GM21515 (cell line): ENCODE results near the gene MGLL.
"Not testable (repeated sequence)": the region's sequence is repeated elsewhere in the genome, so short reads cannot be mapped to it uniquely, and the experiment has no call there.

Source experiments
- ATAC-seq: cut with Tn5 transposase; IDR thresholded peaks from one replicate; pipeline ENCODE4 v1.9.1; 2021; ENCODE audit not compliant: unreplicated experiment

MGLL gene

DNA sequence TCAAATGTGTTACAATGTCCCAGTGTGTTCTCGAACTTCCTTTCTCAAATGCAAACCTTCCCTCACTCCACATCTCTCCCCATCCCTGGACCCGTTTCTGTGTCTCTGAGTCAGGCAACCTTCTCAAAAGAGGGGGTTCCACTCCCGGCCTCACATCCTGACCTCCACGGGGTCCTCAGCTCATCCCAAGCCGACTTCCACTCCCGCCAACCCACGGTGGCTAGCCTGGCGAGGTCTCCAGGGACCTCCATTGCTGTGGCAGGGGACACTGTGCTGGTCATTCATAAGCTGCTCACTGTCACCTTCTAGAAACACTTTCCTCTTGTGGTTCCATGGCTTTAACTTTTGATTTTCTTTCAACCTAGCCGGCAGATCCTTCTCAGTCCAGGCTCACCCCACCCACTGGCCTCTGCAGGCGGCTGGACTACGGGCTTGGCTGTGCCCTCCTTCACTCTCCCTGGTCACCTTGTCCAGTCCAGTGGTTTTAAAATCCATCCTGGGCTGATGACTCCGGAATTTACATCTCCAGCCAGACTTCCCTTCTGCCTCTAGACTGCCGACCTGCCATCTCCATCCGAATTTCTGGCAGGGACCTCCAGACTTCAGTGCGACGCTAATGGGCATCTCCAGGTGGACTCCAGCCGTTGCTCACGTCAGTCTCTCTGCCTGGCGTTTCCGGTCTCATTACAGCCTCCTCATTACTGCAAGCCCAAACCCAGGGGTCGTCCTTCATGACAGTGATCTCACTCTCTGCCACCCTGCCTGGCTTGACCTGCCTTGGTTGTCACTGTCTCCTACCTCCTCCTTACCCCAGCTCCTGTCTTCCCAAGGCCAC lies 129.6 kb downstream of the MGLL start:
- ATAC-seq, result no peak

DNA sequence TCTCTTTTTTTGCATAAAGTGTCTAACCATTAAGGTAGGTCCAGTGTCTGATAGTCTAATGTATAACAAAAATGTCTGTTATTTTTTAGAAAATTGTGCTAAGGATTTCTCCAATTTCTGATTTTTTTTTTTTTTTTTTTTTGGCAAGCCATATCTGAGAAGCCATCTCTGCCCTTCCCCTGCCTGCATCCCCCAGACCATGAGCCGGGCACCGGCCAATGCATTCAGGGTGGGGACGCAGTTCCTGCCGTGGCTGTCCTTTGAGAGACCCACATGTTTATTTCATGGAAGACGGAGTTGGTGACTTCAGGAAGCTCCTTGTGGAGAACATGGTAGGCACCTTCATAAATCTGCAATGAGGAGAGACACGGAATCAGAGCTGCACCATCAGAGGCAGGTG lies 130.3 kb downstream of the MGLL start:
- ATAC-seq, result no peak

DNA sequence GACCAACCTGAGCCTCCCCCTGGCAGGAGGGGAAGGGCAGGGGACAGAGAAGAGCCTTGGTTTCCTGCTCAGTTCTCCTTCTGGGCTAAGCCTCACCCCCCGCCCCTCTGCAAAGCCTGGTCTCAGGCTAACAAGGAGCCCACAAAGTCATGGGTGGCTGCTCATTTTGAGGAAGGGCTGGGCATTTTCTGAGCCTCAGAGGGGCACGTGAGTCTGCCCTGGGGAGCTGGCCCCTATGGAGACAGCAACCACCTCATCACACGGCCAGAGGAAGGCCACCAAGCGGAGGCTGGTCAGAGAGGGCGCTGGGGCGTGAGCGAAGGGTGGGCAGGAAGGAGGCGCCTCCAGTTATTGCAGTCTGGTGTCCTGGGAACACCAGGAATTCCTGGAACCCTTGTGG lies 130.8 kb downstream of the MGLL start:
- ATAC-seq, result no peak

DNA sequence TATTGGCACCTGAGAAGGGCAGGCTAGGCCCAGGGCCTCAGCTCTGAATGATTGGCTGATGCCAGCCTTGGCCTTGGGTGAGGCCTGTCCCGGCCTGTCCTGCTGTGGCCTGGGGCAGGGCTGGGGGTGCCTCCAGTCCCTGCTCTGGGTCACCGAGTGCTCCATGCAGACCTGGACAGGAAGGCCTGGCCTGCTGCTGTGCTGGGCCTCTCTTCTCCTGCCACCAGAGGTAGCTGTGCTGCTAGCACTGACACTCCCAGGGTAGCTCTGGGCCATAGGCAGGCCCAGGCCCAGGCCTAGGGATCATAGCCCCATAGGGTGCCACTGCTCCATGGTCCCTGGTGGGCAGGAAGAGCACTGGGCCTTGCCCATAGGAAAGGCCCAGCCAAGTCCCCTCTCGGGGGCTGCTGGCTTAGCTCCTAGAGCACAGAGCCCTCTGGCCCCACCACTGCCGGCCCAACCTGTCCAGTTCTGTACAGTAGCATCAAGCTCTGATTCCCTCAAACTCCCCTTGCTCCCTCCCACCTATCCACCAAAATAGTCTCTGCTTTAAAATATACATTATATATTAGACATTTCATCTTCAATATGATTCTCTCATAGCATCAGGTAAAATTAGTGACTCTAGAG lies 131.4 kb downstream of the MGLL start:
- ATAC-seq, result no peak

DNA sequence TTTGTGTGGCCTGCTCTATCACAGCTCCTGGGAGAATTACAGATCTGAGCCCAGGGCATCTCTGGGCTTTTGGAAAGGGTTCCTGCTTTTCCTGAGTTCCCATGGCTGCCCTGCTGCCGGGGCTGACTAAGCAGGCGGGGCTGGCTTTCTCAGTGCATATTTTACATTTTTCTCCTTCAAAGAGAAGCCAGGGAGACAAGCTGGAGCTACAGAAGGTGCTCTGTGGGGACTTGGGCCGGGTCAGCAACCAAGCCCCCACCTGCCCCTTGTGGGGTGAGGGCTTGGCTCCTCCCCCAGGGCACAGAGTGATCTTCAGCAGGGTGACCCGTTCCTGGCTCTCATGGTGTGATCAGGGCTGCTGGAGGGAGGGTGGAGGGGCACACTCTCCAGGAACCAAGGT lies 132.2 kb downstream of the MGLL start:
- ATAC-seq, result no peak

DNA sequence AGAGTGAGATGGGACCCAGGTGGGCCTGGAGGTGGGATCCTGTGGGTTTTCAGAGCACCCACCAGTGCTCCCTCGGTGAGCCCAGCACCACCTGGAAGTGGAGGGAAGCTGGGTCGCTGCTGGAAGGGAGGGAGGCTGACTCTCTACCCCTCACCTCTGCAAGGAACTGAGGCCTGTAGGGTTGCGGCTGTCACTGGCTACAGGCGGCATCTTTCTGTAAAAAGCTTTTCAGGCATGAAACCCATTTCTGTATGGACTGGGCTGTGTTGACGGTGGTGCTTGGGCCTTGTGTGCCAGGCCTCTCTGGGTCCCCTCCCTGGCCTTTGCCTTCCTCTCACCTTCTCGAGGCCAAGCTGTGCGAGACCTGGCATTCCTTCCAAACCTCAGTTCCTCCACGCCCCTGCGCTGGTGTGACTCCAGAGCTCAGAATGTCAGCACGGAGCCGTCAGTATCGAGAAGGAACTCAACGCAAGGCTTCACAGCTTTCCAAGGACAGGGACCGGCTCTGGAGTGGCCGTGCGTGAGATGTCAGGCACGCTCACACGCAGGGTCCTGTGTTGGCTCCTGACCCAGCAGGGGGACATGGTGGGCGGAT lies 133.0 kb downstream of the MGLL start:
- ATAC-seq, result no peak

DNA sequence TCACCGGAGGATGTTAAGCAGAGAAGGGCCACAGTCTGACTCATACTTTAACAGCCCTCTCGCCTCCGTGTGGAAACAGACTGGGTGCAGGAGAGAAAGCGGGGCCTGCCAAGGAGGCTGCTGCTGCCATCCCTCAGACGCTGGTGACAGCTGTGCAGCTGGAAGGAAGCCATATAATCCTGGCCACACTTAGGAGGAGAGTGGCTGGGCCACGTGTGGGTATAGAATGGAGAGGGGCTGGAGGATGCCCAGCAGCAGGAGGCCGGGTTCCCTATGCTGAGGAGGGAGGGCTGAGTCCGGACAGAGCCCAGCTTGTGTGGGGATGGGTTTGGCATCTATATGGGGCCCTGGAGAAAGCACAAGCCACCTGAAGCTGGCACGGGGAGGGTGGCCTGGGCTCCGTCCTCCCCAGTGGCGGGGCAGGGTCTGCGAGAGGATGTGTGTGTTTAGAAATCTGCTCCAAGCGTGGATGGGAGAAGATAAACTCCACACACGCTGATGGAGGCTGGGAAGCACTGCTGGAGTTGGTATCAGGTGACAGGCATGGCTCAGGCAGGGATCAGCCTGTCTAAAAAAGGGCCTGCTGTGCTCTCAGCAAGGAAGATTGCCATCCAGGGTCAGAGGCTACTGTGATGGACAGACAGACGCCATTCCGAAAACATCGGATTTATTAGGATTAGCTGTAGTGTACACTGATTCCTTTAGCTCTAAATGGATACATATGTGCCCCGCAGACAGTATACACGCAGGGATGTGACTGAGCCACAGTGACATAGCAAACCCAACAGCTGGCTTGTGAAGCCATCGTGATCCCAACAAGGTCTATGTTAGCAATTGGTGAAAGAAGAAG lies 133.7 kb downstream of the MGLL start:
- ATAC-seq, result no peak

DNA sequence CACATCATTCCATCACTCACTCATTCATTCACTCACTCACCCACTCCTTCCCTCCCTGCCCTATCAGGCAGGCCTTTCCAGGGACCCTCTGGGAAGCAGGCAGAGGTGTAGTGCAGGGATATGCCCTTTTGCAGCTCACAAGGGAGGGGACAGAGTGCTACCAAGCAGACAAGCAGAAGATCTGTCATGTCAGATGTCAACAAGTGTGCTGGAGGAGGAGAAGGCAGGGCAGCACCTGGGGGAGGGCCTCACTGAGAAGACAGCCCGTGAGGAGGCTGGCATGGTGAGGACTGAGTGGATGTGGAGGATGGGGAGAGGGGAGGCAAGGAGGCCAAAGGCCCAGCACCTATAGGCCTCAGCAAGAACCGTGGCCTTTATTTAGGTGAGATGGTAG lies 134.3 kb downstream of the MGLL start:
- no peak for ATAC-seq

DNA sequence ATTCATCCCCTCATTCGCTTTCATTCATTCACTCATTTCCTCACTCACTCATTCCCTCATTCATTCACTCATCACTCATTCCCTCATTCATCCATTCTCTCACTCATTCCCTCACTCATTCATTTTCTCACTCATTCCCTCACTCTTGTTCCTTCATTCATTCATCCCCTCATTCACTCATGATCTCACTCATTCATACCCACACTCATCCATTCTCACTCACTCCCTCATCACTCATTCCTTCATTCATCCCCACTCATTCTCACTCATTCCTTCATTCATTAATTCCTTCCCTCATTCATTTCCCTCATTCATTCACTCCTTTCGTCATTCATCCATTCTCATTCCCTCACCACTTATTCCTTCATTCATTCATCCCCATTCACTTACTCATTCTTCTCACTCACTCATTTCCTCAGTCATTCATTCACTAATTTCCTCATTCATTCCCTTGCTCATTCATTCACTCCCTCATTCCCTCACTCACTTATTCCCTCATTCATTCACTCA lies 135.0 kb downstream of the MGLL start:
- ATAC-seq, result no peak

DNA sequence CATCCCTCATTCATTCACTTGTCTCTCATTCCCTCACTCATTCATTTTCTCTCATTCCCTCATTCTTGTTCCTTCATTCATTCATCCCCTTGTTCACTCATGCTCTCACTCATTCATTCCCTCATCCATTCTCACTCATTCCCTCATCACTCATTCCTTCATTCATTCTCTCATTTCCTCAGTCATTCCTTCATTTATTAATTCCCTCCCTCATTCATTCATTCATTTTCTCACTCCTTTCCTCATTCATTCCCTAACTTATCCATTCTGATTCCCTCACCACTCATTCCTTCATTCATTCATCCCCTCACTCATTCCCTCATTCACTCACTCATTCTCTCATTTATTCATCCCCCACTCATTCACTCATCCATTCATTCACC lies 135.8 kb downstream of the MGLL start:
- ATAC-seq, result no peak

DNA sequence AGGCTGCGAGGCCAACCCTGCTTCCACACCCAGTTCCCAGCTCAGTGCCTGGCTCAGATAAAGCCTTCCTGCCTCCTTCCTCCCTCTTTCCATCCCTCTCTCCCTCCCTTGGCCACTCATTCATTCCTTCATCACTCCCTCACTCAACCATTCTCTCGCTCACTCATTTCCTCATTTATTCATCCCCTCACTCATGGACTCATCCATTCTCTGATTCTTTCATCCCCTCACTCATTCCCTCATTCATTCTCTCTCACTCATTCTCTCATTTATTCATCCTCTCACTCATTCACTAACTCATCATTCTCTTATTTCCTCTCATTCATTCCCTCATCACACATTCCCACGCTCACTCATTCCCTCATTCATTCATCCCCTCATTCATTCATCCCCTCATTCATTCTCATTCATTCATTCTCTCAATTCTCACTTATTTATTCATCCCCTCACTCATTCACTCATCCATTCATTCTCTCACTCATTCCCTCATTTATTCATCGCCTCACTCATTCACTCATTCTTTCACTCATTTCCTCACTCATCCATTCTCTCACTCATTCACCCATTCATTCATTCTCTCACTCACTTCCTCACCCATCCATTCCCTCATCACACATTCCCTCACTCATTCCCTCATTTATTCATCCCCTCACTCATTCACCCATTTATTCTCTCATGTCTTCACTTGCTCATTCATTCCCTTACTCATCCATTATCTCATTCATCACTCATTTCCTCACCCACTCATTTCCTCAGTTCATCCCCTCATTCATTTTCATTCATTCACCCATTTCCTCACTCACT lies 136.4 kb downstream of the MGLL start:
- no peak for ATAC-seq

DNA sequence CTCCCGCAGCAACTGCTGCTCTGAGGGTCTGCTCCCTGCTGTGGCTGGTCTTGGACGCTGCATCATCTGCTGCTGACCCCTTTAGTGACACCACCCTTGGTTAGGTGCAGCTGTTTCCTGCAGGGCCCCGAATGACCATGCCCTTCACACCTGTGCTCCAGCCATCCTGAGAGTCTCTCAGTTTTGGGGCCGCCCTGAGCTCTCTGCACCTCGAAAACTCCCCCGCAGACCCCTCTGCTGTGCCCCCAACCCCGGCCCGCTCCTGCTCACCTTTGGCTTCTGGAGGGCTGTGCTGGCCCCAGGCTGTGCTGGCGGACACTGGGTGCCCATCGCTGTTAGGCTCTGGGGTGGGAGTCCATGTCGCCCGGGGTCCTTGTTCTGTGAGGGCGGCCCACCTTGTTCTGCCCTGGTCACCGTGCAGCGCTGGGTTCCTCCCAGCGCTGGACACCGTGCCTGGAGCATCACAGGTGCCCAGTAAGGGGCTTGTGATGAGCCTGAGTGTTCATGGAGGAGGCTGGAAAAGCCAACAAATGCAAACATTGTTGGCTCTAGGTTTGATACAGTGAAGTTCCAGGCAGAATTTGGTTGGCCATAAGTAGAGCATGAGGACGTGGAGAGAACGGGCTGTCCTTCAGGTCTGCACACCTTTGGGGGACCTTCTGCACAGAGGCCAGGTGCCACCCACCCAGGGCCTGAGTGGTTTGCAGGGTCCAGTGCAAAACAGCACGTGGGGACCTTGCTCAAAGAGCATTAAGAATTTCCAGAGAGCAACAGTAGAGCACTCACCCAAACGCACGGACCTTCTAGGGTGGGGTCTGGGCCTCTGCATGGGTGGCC lies 137.2 kb downstream of the MGLL start:
- no peak for ATAC-seq

DNA sequence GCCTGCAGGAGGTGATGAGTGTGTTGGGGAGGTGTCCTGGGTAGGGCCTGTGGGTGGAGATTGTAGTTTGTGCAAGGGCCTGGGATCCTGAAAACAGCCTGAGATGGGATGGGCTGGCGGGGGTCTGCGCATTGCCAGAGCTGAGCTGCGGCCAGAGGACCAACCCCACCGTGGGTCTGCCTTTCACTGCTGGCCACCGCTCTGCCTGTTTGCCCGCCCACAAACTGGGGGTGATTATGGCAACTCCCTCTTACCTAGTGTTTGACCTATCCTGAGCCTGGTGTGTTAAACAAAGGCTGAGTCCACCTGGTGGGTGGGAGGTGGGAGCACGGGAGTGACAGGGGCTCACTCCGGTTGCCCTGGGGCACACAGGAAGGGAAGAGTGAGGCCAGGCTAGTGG lies 139.8 kb downstream of the MGLL start:
- ATAC-seq, result no peak

DNA sequence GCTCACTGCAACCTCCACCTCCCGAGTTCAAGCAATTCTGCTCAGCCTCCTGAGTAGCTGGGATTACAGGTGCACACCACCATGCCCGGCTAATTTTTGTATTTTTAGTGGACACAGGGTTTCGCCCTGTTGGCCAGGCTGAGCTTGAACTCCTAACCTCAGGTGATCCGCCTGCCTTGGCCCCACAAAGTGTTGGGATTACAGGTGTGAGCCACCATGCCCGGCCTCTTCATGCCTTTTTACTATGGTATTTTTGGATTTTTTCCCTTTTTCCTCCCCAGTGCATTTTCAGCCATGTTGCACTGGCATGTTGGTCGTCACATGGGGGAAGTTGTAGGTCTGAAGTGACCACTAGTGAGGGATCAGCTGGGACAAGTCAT lies 140.2 kb downstream of the MGLL start:
- not testable (repeated sequence) for ATAC-seq

DNA sequence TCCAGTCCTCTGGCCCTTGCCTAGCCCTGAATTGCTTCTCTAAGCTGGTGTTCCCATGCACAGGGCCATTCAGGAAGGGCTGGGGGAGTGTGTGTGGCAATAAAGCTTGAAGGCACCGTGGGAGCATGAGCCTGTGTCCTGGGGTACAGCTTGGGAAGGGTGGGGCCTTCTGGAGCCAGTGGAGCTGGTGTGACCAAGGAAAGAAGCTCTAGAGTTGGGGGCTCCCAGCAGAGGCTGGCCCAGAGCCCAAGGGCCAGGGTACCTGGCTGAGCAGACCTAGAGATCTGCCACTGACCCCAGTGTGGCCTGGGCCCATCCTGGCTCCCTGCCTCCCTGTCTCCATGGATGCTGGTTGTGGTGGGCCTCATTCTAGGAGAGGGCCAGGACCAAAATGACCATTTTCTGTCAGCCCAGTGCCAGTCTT lies 141.5 kb downstream of the MGLL start:
- no peak for ATAC-seq

DNA sequence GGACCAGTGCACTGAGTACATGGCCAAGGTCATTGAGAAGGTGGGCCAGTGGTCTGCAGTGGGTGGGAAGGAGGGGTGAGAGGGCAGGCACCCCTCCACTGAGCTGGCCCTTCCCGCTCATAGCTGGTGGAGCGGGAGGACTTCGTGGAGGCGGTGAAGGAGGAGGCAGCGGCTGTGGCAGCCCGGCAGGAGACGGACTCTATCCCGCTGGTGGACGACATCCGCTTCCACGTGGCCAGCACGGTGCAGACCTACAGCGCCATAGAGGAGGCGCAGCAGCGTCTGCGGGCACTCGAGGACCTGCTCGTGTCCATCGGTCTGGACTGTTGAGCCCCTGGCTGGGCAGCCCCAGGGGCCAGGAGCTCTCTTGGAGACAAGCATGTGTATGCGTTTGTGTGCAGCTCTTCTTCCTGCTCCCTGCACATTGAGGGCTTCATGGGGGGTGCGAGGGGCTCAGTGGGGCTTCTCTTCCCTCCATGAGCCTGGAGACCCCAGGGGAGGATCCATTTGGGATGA lies 142.1 kb downstream of the MGLL start:
- ATAC-seq, result no peak

DNA sequence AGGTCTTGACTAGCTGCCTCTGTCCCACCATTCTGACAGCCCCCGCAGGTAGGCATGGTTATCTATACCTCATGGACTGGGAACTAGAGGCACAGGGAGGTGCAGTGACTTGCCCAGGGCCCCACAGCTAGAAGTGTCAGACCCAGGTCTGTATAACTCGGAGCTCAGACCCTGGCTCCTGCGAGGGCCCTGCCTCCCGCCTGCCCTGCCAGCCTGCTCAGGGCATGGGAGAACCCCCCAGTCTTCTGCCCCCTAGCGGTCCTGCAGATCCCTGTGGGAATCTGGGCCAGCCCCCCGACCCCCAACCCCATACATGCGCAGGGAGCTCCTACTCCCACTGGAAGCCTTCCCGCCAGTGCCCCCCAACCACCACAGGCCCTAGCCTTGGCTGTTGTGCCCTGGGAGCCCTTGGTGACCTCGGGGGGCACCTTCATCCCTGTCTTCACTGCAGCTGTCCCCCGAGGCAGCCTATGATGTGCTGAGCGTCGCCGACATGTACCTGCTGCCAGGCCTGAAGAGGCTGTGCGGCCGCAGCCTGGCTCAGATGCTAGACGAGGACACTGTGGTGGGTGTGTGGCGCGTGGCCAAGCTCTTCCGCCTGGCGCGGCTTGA lies 142.7 kb downstream of the MGLL start:
- no peak for ATAC-seq

DNA sequence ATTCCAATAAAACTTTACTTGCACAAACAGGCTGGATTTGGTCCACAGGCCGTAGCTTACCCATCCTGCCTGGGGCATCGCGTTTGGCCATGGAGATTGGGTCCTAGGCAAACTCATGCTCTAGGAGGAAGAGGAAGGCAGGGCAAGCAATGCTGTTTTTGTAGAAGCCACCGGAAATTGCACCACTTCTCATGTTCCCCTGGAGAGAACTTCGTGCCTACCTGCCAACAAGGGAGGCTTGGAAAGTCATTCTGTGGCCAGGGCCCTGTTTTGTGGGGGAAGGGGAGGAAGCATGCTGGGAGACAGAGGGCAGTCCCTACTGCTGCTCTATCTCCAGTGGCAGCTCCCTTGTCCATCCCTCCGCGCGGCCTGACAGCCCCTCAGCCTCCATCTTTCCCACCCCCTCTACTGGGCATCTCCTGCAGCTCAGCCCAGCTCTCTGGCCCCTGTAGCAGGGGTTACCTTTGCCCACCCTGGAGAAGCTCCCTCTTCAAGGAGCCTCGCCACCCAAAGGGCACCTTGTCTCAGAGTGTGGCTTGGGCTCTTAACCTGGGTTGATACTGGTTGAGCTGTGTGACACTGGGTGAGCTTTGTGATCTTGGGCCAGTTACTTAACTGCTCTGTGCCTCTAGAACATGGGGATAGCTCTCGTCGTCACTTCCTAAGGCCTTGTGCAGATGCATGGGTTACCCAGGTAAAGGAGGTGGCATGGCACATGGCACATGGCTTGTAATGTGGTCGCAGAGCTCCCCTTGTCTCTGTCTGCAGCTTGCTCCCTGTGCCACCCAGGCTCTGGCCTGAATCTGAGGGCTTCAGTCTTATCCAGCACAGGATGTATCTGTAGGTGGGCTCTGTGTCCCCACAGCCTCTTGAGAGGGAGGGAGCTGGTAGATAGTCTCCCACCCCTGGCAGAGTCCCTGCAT lies 143.4 kb downstream of the MGLL start:
- ATAC-seq, result no peak
